ENCODE measurements around the gene RFWD3.

DNA sequence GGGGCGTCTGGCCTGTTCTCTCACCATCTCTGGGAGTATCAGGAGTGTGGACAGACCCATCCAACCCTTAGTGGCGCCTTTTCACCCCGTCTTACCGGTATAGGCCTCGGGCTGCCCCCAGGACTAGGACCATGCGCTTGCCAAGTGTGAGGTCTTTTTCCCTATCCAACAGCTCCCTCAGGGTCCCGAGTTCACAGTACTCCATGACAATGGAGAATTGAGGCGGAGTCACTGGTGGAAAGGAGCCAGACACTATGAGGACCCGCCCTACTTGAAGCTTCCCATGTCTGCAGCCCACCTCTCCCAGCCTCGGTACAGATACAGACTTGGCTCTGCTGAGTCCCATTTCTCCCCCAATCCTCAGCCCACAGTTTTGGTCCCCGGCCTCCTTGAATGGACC is 15.9 kb upstream of the RFWD3 start:
- TF ChIP-seq SP1 (IDR thresholded peaks at IDR 0.05), result no peak
- no peak for TF ChIP-seq FOXM1 (IDR thresholded peaks at IDR 0.05; ENCODE audit: borderline replicate concordance)
- TF ChIP-seq LEF1 (IDR thresholded peaks at IDR 0.05; ENCODE audit: borderline replicate concordance), result no peak
- no peak for TF ChIP-seq HDGF (IDR thresholded peaks at IDR 0.05; ENCODE audit: borderline replicate concordance)
- TF ChIP-seq ARNT (IDR thresholded peaks at IDR 0.05), result no peak
- no peak for TF ChIP-seq BHLHE40 (IDR thresholded peaks at IDR 0.05; ENCODE audit: borderline replicate concordance)
- TF ChIP-seq FOXK2 (IDR thresholded peaks at IDR 0.05), result no peak
- TF ChIP-seq FOXA1 (IDR thresholded peaks at IDR 0.05), result no peak
- no peak for TF ChIP-seq ZNF384 (IDR thresholded peaks at IDR 0.05)

Data from HEK293T (cell line).